Measurements from ENCODE around the gene SLC1A3.

Gene SLC1A3

DNA sequence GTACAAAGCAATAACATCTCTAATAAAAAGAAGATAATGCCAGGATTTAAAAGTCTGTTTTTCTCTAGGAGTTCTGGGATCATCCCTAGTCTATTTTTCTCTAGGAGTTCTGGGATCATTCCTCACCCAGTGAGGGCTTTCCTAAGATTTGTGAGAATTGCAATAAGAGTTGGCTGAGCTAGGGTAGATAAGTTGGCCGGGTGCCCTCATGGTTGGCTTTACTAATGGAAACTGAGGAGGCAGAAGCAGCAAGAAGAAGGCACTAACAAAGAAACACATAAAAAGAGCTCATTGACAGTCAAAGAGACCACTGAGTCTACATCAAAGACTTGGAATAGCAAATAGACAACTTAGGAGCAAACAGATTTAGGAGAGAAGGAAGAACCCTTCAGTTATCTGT, 4.2 kb downstream of the SLC1A3 start:
- no peak overlapping the region for H3K9ac ChIP-seq (ENCODE audit: insufficient read length, low read depth)
- TF ChIP-seq YY1 (IDR thresholded peaks at IDR 0.05; ENCODE audit: insufficient read depth, insufficient read length) (no peak), ZNF274 (IDR thresholded peaks at IDR 0.05; ENCODE audit: low read depth, low read length) (no peak), SUZ12 (IDR thresholded peaks at IDR 0.05; ENCODE audit: extremely low read depth, insufficient read depth, insufficient read length) (no peak)
- DNase-seq (ENCODE audit: low read depth, low spot score): no peak
- H3K4me3 ChIP-seq (ENCODE audit: insufficient read length, low read depth): no peak overlapping the region
- peaks cover 73% of the 10 kb centered on the region for H3K36me3 ChIP-seq (ENCODE audit: insufficient read depth, insufficient read length, low read length)
- H3K27me3 ChIP-seq (ENCODE audit: insufficient read depth, insufficient read length): peaks cover 2% of the 10 kb centered on the region
- peaks cover 11% of the 10 kb centered on the region; the same call in 1 of the 2 replicates for H3K9me3 ChIP-seq (ENCODE audit: insufficient read depth, low read length)
- no peaks in the 10 kb centered on the region for H3K4me1 ChIP-seq (ENCODE audit: insufficient read depth, insufficient read length)

DNA sequence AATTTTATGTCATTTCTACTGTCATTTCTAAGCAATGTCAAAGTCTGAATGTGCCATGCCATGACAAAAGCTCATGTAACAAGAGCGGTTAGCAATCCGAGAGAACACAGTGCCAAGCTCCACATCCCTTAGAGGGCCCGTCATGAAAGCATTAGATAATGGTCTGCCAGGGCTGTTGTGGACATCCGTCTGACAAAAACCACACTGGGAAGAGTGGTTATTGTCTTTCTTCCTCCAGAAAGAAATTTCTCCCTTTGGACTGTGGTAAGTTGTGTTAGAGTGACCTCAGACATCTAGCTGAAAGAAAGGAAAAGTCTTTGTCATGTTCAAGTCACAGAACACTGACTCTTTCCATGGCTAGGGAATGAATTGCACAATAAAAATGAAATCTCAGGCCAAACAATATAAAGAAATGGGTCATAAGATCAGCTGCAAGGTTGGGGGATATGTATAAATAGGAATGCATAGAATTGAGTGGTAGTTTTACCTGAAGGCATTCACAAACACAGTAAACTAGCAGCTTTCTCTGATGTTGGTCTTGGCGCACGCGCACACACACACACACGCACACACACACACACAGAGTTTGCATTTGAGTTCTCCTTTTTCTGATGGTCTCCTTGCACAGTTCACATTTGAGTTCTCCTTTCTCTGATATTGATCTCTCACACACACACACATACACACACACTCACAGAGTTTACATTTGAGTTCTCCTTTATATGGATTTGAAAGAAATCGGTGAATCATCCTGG, 5.3 kb downstream of the SLC1A3 start:
- TF ChIP-seq YY1 (IDR thresholded peaks at IDR 0.05; ENCODE audit: insufficient read depth, insufficient read length) (no peak), ZNF274 (IDR thresholded peaks at IDR 0.05; ENCODE audit: low read depth, low read length) (0 out of 2 replicates have a peak, but pooled peaks have one; percentile 19), SUZ12 (IDR thresholded peaks at IDR 0.05; ENCODE audit: extremely low read depth, insufficient read depth, insufficient read length) (no peak)
- H3K4me1 ChIP-seq (ENCODE audit: insufficient read depth, insufficient read length): no peaks in the 10 kb centered on the region
- no peak for DNase-seq (ENCODE audit: low read depth, low spot score)
- H3K9me3 ChIP-seq (ENCODE audit: insufficient read depth, low read length): peaks cover 11% of the 10 kb centered on the region; the same call in 1 of the 2 replicates
- no peak overlapping the region for H3K4me3 ChIP-seq (ENCODE audit: insufficient read length, low read depth)
- H3K27me3 ChIP-seq (ENCODE audit: insufficient read depth, insufficient read length): no peaks in the 10 kb centered on the region
- H3K36me3 ChIP-seq (ENCODE audit: insufficient read depth, insufficient read length, low read length): peaks cover 73% of the 10 kb centered on the region
- no peak overlapping the region for H3K9ac ChIP-seq (ENCODE audit: insufficient read length, low read depth)

DNA sequence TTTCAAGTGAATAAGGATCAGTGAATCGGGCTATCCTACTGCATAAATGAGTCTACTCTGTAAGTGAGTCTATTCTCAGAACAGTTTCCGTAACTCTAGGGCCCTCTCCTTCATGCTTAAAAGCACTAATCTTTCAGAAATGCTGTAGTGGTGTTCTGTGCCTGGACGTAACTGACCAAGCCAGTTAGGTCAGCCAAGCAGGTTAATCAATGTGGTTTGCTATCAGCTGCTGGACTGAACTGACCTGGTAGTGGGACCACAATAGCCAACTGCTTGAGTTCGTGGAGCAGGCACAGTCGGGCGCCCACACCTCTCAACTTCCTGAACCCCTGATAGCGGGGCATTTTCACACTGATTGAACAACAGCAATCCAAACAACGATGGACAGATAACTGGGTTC, 6.8 kb downstream of the SLC1A3 start:
- DNase-seq (ENCODE audit: low read depth, low spot score): no peak
- Histone ChIP-seq H3K36me3 (ENCODE audit: insufficient read depth, insufficient read length, low read length) (peaks cover 70% of the 10 kb centered on the region), H3K4me1 (ENCODE audit: insufficient read depth, insufficient read length) (no peaks in the 10 kb centered on the region), H3K27me3 (ENCODE audit: insufficient read depth, insufficient read length) (no peaks in the 10 kb centered on the region), H3K4me3 (ENCODE audit: insufficient read length, low read depth) (no peak overlapping the region), H3K9ac (ENCODE audit: insufficient read length, low read depth) (no peak overlapping the region), H3K9me3 (ENCODE audit: insufficient read depth, low read length) (peaks cover 11% of the 10 kb centered on the region; the same call in 1 of the 2 replicates)
- no peak for TF ChIP-seq SUZ12 (IDR thresholded peaks at IDR 0.05; ENCODE audit: extremely low read depth, insufficient read depth, insufficient read length)

DNA sequence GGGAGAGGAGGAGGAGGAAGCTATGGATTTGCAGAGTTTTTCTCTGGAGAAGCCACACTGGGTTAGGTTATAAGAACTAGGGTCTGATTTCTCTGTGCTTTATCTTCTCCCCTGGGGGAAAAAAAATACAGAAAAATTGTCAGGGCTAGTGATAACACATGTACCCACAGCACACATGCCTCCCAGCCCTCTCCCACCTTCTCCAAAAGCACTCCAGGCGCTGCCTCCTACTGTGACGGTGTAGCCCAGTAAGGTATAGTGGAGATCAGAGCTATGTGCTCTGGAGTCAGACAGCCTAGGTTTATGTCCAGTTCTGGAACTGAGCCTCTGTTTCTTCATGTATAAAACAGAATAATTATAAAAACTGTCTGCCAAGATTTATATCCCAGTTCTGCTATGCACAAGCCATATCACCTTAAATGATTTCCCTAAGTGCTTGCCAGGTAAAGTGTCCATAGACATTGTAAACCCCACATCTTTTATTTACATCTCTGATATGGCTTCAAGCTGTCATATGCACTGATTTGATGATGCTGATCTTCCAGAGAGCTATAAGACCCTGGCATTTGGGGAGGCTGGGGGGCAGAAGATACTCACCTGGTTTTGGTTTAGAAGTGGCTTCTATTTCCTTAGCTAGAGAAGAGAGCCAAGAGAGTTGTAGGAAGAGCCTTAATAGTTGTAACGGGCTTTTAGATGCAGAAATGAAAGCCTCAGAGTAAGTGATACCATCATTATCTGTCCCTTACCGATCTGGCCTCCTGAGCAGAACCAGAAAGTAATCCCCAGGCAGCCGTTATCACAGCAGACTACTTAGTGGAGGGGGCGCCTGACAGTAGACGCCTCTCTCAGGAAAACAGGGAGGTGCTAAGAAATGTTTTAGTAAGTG, 7.6 kb downstream of the SLC1A3 start:
- Histone ChIP-seq H3K9ac (ENCODE audit: insufficient read length, low read depth) (no peak overlapping the region), H3K36me3 (ENCODE audit: insufficient read depth, insufficient read length, low read length) (peaks cover 62% of the 10 kb centered on the region), H3K4me1 (ENCODE audit: insufficient read depth, insufficient read length) (no peaks in the 10 kb centered on the region), H3K9me3 (ENCODE audit: insufficient read depth, low read length) (peaks cover 11% of the 10 kb centered on the region; the same call in 1 of the 2 replicates), H3K4me3 (ENCODE audit: insufficient read length, low read depth) (no peak overlapping the region), H3K27me3 (ENCODE audit: insufficient read depth, insufficient read length) (no peaks in the 10 kb centered on the region)
- no peak for DNase-seq (ENCODE audit: low read depth, low spot score)
- TF ChIP-seq YY1 (IDR thresholded peaks at IDR 0.05; ENCODE audit: insufficient read depth, insufficient read length): no peak
- no peak for TF ChIP-seq SUZ12 (IDR thresholded peaks at IDR 0.05; ENCODE audit: extremely low read depth, insufficient read depth, insufficient read length)
- TF ChIP-seq ZNF274 (IDR thresholded peaks at IDR 0.05; ENCODE audit: low read depth, low read length): no peak

DNA sequence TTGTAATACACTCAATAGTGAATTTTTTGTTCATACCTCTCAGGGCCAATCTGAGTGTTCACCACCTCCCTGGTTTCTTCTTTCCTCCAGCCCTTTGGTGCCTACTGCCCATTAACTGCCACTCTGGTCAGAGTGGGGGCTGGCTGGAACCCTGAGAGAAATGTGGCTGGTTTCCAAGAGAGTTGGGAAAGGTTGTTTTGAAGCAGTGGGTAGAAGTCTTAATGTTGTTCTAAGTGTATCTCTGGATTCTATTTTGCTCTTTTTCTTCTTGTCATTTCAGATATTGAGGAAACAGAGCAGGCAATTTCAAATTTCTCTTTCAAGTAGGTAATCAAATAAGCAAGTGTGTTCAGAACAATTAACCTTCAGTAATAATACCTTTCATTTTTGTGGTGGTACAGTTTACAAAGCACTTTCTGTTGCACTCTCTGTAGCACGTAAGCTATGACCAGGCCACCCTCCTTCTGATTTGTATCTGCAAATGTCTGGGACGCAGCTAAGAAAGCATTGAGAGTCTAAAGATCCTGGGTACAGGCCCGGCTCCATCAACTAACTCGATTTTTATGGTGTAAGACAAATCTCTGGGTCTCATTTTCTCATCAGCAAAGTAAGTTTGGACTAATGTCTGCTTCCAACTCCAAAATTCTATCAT, 8.4 kb downstream of the SLC1A3 start:
- Histone ChIP-seq H3K36me3 (ENCODE audit: insufficient read depth, insufficient read length, low read length) (peaks cover 54% of the 10 kb centered on the region), H3K4me1 (ENCODE audit: insufficient read depth, insufficient read length) (no peaks in the 10 kb centered on the region)
- no peak for DNase-seq (ENCODE audit: low read depth, low spot score)

DNA sequence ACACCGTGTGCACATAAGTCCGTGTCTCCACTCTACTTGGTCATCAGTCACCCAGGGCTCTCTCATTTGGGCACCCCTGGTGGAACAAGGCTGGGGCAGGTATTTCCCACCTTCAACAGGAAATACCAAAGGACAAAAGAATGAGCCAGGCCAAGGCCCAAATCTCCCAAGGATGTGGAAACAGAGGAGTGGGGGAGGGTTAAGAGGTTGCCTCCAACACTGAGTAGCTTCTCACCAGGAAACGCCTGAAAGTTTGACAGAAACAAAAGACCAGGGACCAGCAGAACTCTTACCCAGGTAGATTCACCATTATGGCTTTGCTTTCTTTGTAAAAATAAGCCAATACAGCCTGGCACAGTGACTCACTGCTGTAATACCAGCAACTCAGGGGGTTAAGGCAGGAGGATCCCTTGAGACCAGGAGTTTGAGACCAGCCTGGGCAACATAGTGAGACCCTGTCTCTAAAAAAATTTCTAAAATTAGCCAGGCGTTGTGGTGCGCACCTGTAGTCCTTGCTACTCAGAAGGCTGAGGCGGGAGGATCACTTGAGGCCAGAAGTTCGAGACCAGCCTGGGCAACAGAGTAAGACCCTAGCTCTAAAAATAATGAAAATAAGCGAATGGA, 12.7 kb downstream of the SLC1A3 start:
- H3K4me3 ChIP-seq (ENCODE audit: insufficient read length, low read depth): no peak overlapping the region

More for the DNA sequence above, 8.4 kb downstream of the SLC1A3 start:
- H3K9me3 ChIP-seq (ENCODE audit: insufficient read depth, low read length): peaks cover 9% of the 10 kb centered on the region; the same call in 1 of the 2 replicates
- no peaks in the 10 kb centered on the region for H3K27me3 ChIP-seq (ENCODE audit: insufficient read depth, insufficient read length)
- no peak overlapping the region for H3K9ac ChIP-seq (ENCODE audit: insufficient read length, low read depth)
- no peak overlapping the region for H3K4me3 ChIP-seq (ENCODE audit: insufficient read length, low read depth)
- TF ChIP-seq YY1 (IDR thresholded peaks at IDR 0.05; ENCODE audit: insufficient read depth, insufficient read length) (no peak), ZNF274 (IDR thresholded peaks at IDR 0.05; ENCODE audit: low read depth, low read length) (no peak), SUZ12 (IDR thresholded peaks at IDR 0.05; ENCODE audit: extremely low read depth, insufficient read depth, insufficient read length) (no peak)

More for the DNA sequence above, 12.7 kb downstream of the SLC1A3 start:
- TF ChIP-seq YY1 (IDR thresholded peaks at IDR 0.05; ENCODE audit: insufficient read depth, insufficient read length): no peak
- no peak for TF ChIP-seq SUZ12 (IDR thresholded peaks at IDR 0.05; ENCODE audit: extremely low read depth, insufficient read depth, insufficient read length)
- no peak for TF ChIP-seq ZNF274 (IDR thresholded peaks at IDR 0.05; ENCODE audit: low read depth, low read length)
- Histone ChIP-seq H3K36me3 (ENCODE audit: insufficient read depth, insufficient read length, low read length) (peaks cover 17% of the 10 kb centered on the region), H3K9me3 (ENCODE audit: insufficient read depth, low read length) (no peaks in the 10 kb centered on the region), H3K9ac (ENCODE audit: insufficient read length, low read depth) (no peak overlapping the region), H3K27me3 (ENCODE audit: insufficient read depth, insufficient read length) (no peaks in the 10 kb centered on the region), H3K4me1 (ENCODE audit: insufficient read depth, insufficient read length) (no peaks in the 10 kb centered on the region)
- peak; percentile 77 for DNase-seq (ENCODE audit: low read depth, low spot score)
